Hematopoietic multipotent progenitor cell treated with erythropoietin and hydrocortisone succinate and interleukin-3 and kit ligand, for 4 days (in vitro differentiated cells): ENCODE data around the gene CASK.

ENCODE experiments used
- DNase-seq: peaks from one replicate; pipeline ENCODE4 v3.0.0-alpha.2; 2015

The CASK gene

GRCh38 chrX:41912923-41913322, 10.4 kb downstream of the CASK start:
- no peak for DNase-seq

DNA sequence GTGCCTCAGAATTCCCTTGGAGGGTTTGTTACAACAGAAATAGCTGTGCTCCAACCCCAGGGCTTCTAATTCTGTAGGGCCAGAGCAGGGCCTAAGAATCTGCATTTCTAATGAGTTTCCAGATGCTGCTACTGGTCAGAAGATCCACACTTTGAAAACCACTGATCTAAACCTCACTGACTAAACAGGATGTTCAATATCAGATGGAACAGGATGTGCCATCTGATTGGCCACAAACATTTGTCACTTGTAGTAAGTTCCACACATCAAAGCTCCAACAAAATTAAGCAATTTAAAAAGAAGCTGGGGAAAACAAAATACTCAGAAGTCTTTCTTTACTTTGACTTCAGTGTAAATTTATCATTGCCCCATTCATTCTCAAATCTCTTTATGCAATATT, 14.3 kb downstream of the CASK start:
- peak; percentile 38 for DNase-seq

DNA sequence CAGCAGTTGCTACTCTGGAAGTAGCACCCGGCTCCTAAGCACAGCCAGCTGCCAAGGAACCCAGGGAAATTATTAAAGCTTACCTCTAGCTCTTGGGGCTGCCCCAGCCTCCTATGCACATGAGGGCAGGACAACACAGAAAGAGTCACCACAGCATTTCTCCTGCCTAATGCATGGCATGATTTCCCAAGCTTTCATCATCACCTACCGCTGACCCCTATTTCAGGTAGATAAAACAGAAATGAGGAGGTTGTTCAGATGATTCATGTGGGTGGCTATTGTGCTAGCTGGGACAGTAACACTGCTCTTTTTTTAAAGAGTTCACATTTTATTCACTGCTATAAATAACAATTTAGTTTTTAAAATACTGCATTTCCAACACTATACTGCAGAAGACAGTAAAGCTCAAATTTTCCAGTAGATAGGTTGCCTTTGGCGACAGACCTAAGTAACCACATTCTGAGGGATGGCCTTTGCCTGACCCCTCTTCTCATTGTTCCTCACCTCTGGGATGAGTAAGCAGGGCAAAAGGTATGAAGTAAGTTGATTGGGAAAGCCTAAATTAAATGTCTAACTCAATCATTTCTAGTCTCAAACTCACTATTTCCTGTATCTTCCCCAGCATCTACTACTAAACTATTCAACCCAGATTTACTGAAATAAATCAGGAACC, 16.7 kb downstream of the CASK start:
- no peak for DNase-seq

DNA sequence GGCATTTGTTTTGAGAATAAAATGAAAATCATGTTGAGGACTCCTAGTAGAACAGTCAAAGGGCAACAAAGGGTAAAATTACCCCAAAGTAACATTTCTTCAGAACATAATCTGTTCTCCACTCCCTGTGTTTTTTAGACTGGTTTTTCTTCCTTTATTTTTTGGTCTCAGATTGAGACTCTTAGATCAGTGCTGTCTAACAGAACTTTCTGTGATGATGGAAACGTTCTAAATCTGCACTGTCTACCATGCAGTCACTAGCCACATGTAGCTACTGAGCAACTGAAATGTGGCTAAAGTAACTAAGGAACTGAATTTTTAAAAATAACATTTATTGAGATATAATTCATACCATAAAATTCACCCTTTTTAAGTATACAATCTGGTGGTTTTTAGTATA, 19.8 kb downstream of the CASK start:
- DNase-seq = no peak

- no peak for DNase-seq
Measured at GRCh38 chrX:41900321-41900720, 23.0 kb downstream of the CASK start.

DNA sequence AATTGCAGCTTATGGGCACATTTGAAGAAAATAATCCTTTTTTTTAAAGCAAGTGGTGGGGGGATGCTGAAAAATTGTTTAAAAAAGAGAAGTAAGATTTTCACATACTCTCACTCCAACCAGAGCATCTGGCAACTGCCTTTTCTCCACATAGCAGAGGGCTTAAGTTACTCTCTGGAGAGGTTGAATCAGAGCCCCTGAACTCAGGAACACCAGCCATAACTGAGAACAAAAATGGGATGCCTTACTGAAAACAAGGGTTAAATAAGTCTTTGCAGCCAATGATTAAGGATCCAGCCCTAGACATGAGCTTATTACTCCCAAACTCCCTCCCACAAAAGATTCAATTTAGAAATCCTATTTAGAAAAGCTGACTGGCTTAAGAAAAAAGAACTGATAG, 27.5 kb downstream of the CASK start:
- no peak for DNase-seq

- no peak for DNase-seq
Measured at GRCh38 chrX:41890026-41890423, 33.3 kb downstream of the CASK start.

- no peak for DNase-seq
Measured at GRCh38 chrX:41889317-41890025, 33.9 kb downstream of the CASK start.

DNA sequence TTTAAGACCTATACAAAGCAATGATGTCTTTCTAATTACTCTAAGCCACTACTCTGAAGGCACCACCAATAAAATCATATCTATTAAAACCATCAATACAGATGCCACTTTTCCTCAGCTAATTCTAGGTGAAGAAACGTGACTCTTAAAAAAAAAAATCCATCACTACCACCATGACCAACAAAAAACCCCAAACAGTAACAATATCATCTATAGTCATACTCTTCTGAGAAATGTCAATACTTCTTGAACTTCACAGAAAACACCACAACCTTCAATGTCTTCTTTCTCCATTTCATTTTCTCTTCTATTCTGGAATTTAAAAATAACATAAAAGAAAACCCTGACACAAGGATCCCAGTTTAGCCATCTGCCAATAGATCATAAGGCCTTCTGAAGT, 35.7 kb downstream of the CASK start:
- no peak for DNase-seq

DNA sequence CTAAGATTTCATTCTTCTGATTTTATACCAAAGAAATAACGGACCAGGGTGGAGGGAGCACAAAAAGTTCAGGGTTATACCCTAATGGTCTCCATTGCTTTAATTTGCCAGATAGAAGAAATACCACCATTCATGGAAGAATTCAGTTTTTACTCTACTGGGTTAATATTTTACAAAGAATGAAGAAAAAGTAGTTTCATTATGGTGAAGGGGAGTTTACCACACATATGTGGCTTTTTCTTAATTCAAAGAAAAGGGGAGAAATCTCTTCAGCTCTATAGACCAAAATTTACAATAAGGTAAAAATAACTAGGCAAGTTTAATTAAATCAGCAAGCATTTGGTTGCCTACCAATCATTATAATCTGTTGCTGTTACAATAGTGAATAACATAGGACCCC, 37.6 kb downstream of the CASK start:
- no peak for DNase-seq

DNA sequence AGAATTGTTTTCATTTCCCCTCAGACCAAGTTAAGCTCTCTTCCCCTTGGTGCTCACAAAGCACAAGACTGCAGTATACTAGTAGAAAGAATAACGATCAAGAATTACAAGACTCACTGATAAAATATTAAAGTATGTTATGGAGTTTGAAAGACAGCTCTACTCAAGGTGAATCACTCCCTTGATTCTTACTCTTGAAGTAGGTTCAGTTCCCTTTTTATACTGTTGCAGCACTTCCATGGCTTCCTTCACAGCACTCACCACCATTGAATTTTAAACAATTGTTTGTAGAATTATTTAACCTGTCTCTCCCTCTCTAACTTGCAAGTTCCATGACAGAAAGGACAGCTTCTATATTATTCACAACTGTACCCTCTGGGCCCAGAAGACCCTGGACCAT, 42.2 kb downstream of the CASK start:
- no peak for DNase-seq

GRCh38 chrX:41877167-41877566, 46.2 kb downstream of the CASK start:
- DNase-seq = no peak

- no peak for DNase-seq
Measured at GRCh38 chrX:41875142-41875541, 48.2 kb downstream of the CASK start.

GRCh38 chrX:41870719-41871151, 52.6 kb downstream of the CASK start:
- DNase-seq = no peak

DNA sequence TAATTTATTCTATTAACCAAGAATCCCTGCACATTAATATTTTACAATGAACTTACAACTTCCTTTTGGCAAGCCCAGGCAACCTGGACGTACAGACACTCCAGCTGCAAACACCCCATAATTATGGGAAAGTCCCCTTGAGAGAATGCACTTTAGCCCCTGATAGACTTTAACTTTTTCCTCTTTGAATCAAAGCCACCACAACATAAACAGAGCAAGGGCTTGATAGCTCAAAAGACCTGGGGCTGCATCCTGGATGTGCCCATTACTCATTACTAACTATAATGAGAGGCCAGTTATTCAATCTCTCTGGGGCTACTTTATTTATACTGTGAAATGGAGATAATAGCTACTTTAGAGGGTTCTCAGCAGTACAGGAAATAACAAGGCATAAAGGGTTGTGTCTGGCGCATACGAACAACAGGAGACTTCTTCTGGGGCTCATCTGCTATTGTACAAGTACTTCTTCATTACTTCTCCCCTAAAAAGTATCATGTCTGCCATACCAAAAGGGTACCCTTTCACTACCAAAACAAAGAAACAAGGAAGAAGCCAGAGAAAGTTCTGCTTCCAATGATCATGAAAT, 54.9 kb downstream of the CASK start:
- DNase-seq = no peak

DNA sequence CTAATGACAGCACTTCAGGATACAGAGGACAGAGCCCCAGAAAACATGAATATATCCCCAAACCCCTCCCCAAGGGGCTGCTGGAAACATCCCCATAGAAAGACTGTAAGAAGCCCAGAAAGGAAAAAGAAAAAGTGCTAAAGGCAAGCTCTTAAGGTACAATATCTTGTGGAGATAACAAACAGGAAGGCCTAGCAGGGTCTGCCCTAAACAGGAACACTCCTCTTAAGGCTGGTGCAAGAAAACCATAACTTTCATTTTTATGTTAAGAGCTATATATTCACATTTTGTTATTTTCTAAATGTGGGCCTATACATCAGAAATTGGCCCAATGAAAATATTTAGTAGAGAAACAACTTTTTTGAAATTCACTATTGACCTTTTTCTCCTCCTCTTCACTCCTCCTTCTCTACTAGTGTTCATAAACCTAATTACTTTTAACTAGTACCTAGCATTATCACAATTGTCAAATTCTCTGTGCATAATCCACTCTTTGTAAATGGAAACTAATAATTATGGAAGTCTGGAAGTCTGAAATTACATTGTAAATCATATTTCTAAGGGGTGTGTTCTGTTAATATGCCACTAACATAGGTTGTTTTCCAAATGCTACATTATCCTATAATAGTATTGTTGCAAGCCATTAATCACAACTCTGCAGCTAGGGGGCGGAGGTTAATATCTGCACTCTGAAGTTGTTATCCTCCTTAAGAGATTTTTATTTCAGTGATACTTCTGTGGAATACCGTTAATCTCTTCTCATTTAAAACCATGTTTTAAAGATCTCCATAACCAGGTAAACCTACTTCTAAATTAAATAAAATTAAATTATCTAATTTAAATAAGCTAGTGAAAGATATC, 59.8 kb downstream of the CASK start:
- DNase-seq = peak; percentile 10

GRCh38 chrX:41862562-41863184, 60.7 kb downstream of the CASK start:
- DNase-seq = no peak

DNA sequence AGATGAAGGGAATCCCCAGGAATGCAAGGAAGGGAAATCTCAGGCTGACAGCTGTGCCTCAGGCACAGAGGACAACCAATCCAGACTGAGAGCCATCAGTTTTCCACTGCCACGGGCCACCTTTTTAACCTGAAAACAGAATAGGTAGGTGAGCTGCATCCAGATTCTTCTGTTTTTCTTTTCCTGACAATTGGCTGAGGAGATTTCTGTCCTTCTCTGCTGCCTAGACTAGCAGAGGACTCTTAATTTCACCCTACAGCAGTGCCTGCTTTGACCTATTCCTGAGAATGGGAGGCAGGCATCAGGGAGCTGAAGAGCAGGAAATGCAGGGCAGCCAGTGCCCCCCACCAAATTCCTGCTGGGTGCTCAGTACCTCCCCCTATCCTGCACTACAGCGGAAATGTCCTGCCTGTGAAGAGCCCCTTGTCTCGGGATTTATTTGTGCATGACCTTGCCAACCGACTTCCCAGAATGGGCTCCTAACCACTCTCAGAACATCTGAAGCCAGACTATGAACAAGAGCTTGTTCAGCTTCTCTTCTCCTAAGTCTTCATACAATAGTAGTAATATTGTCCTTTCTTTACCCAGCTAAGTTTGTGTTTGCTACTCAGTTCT, 65.1 kb downstream of the CASK start:
- DNase-seq = no peak

- no peak for DNase-seq
Measured at GRCh38 chrX:41857670-41858069, 65.7 kb downstream of the CASK start.

GRCh38 chrX:41846714-41847113, 76.6 kb downstream of the CASK start:
- DNase-seq = no peak

- no peak for DNase-seq
Measured at GRCh38 chrX:41837270-41837944, 85.9 kb downstream of the CASK start.

- DNase-seq = no peak
Measured at GRCh38 chrX:41828826-41829225, 94.5 kb downstream of the CASK start.
